Endothelial cell of umbilical vein (primary cell): ENCODE measurements around the gene PLB1. TPM values are rescaled to one million over a fixed set of nuclear protein-coding genes. Genes with fewer than 3 reads are reported as not detected.

Source experiments
- BruUV-seq: library from RNA; stranded (reverse); fragments of 400-500 nt; replicated peaks from 2 replicates; lab custom pipeline; 2021; lab: Mats Ljungman, UMichigan
- CTCF ChIA-PET: fragments of 300-600, 350-600 bp; sonication (Branson Sonifier 250); formaldehyde crosslinking; loops from one replicate; lab custom pipeline; 2021; ENCODE audit warnings: antibody characterized with exemption, inconsistent platforms; lab: Charles Lee
- POLR2A ChIA-PET: fragments of 300-600, 350-600 bp; sonication (Branson Sonifier 250); formaldehyde crosslinking; loops from one replicate; lab custom pipeline; 2021; ENCODE audit warnings: antibody characterized with exemption, inconsistent platforms; lab: Charles Lee
- DNase-seq: peaks from one replicate; pipeline ENCODE4 v3.0.0-alpha.2; 2011; ENCODE audit warnings: low read depth, low spot score
- FAIRE-seq: peaks from 2 replicates; lab custom pipeline; 2011; peaks lifted over from hg19 to GRCh38; lab: Jason Lieb, UNC
- H2AFZ ChIP-seq: 2 replicates; pipeline ENCODE4 v1.6.0; 2012; ENCODE audit warnings: low read depth, low read length, control low read depth, inconsistent platforms
- H3K27ac ChIP-seq: 2 replicates; pipeline ENCODE4 v1.5.1; 2011; ENCODE audit warnings: low read depth, mild to moderate bottlenecking, control low read depth, low read length, moderate library complexity; ENCODE audit not compliant: insufficient read depth
- H3K27me3 ChIP-seq, 2 experiments: 2 replicates each; pipeline versions ENCODE4 v1.6.0 to v1.6.1; 2011; ENCODE audit warnings: low read length in 2 of 2, mixed read lengths in 1 of 2; ENCODE audit not compliant: control insufficient read depth in 2 of 2, insufficient read depth in 2 of 2
- H3K36me3 ChIP-seq, 2 experiments: 2 replicates in 1 of 2; 3 replicates in 1 of 2; pipeline ENCODE4 v1.5.1; 2011; ENCODE audit warnings: low read length in 2 of 2, mild to moderate bottlenecking in 1 of 2, moderate library complexity in 1 of 2; ENCODE audit not compliant: control insufficient read depth in 2 of 2, insufficient read depth in 2 of 2; ENCODE audit errors: extremely low read depth in 1 of 2
- H3K4me1 ChIP-seq: 3 replicates; pipeline ENCODE4 v1.5.1; 2011; ENCODE audit warnings: mild to moderate bottlenecking, low read length; ENCODE audit not compliant: control insufficient read depth, insufficient read depth; ENCODE audit errors: extremely low read depth
- H3K4me2 ChIP-seq: 2 replicates; pipeline ENCODE4 v1.6.1; 2011; ENCODE audit warnings: low read length, control low read depth, mixed read lengths; ENCODE audit not compliant: insufficient read depth
- H3K4me3 ChIP-seq, 3 experiments: fragments of 200-600 bp in 1 of 3; sonication (generic), shearing (Covaris generic) in 1 of 3; replicated peaks in 1 of 3; 2 replicates each; pipeline ENCODE4 v1.5.1; 2011 to 2016; ENCODE audit warnings: control low read depth in 3 of 3, low read length in 3 of 3, mild to moderate bottlenecking in 2 of 3, inconsistent platforms in 1 of 3, low read depth in 1 of 3, moderate library complexity in 1 of 3; ENCODE audit not compliant: insufficient read depth in 1 of 3
- H3K79me2 ChIP-seq: 2 replicates; pipeline ENCODE4 v1.6.0; 2012; ENCODE audit warnings: low read length, inconsistent platforms; ENCODE audit not compliant: control insufficient read depth, insufficient read depth
- H3K9ac ChIP-seq: replicated peaks from 2 replicates; pipeline ENCODE3; 2011; ENCODE audit warnings: low read length, control low read depth; ENCODE audit not compliant: insufficient read depth; ENCODE audit errors: extremely low read depth
- H3K9me1 ChIP-seq: replicated peaks from 3 replicates; pipeline ENCODE4 v1.6.0; 2011; ENCODE audit warnings: mild to moderate bottlenecking, low read length; ENCODE audit not compliant: control insufficient read depth, insufficient read depth; ENCODE audit errors: extremely low read depth
- H3K9me3 ChIP-seq: replicated peaks from 2 replicates; pipeline ENCODE4 v1.5.1; 2012; ENCODE audit warnings: low read length, inconsistent platforms; ENCODE audit not compliant: control insufficient read depth, insufficient read depth
- H4K20me1 ChIP-seq: replicated peaks from 2 replicates; pipeline ENCODE3; 2011; ENCODE audit warnings: mild to moderate bottlenecking, low read length; ENCODE audit not compliant: control insufficient read depth, insufficient read depth; ENCODE audit errors: extremely low read depth
- CTCF ChIP-seq, 2 donors: IDR thresholded peaks; 1 replicate in 1 of 2; 2 replicates in 1 of 2; pipeline ENCODE4 v1.5.1; 2011; ENCODE audit warnings: low read length in 2 of 2, mild to moderate bottlenecking in 2 of 2, moderate library complexity in 2 of 2, control low read depth in 1 of 2, inconsistent platforms in 1 of 2, low read depth in 1 of 2; ENCODE audit not compliant: insufficient read depth in 1 of 2; ENCODE audit errors: extremely low read depth in 1 of 2
- EZH2 ChIP-seq: IDR thresholded peaks from 2 replicates; pipeline ENCODE4 v1.6.1; 2012; ENCODE audit warnings: borderline replicate concordance, low read depth, mild to moderate bottlenecking, moderate library complexity, low read length, inconsistent platforms; ENCODE audit not compliant: severe bottlenecking
- FOS ChIP-seq: IDR thresholded peaks from 2 replicates; pipeline ENCODE4 v1.6.1; 2011; ENCODE audit warnings: mild to moderate bottlenecking, low read length, moderate library complexity, borderline replicate concordance; ENCODE audit not compliant: insufficient read depth
- GATA2 ChIP-seq: IDR thresholded peaks from 2 replicates; pipeline ENCODE4 v1.7.0; 2011; ENCODE audit warnings: low read depth, mild to moderate bottlenecking, moderate library complexity, mixed read lengths, low read length; ENCODE audit not compliant: insufficient read length, insufficient read depth
- JUN ChIP-seq: IDR thresholded peaks from 2 replicates; pipeline ENCODE4 v1.6.1; 2011; ENCODE audit warnings: borderline replicate concordance, low read depth; ENCODE audit not compliant: insufficient read length, insufficient read depth
- MAX ChIP-seq: IDR thresholded peaks from 2 replicates; pipeline ENCODE4 v1.6.1; 2011; ENCODE audit not compliant: insufficient read depth, insufficient read length
- POLR2A ChIP-seq: IDR thresholded peaks from 2 replicates; pipeline ENCODE4 v1.6.1; 2012; ENCODE audit warnings: low read depth, mild to moderate bottlenecking, control low read depth, low read length
- POLR2AphosphoS5 ChIP-seq: IDR thresholded peaks from 2 replicates; pipeline ENCODE4 v1.6.1; 2012; ENCODE audit warnings: low read depth, mild to moderate bottlenecking, control low read depth, low read length, moderate library complexity; ENCODE audit not compliant: insufficient read depth
- dilution Hi-C: fragments of 300-500 bp; cut with MboI; formaldehyde crosslinking; loops from one replicate; pipeline ENCODE4 v1.15.0; 2019; ENCODE audit warnings: low sequenced_read_pairs; ENCODE audit not compliant: extremely low pct_ligation_motif_present
- intact Hi-C: fragments of 100-400 bp; cut with micrococcal nuclease; formaldehyde crosslinking; loops from one replicate; pipeline ENCODE4 v1.10.0; 2022
- polyA plus RNA-seq, 4 experiments: library from polyadenylated mRNA; depleted of rRNA in 3 of 4; stranded (reverse) in 3 of 4; unstranded in 1 of 4; fragments of >200 nt; gene quantifications; 2 replicates each; pipeline versions ENCODE4 v1.2.1 to v1.2.3, GENCODE V29; 2011 to 2012; ENCODE audit warnings: missing spikeins in 1 of 4
- total RNA-seq: library from RNA; stranded (reverse); gene quantifications from 2 replicates; pipeline ENCODE4 v1.2.3, GENCODE V29; 2021

PLB1 gene
- total and polyA plus RNA-seq, 2 donors (not counting 3 experiments of a cell fraction or from before 2014, with no cell fraction given): 0.75 to 0.80 TPM

DNA sequence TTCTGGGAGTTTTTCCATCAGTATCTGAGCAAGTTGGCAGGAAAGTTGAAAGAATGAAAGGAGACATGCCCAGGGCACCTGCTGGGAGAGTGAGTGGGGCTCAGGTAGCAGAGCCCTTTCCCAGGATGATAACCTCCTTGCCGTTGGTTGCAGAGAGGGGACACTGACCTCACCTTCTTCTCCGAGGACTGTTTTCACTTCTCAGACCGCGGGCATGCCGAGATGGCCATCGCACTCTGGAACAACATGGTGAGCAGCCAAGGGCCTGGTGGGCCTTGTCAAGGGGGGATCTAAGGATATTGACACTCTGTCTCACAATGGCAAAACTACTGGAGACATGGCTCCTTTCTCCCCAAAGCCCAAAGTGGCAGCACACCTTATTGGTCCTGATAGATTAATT lies 136.9 kb downstream of the PLB1 start:
- H3K36me3 ChIP-seq: no peaks in the 10 kb centered on the region
- H3K4me1 ChIP-seq: no peaks in the 10 kb centered on the region
- no peak overlapping the region for H3K27ac ChIP-seq
- no peaks in the 10 kb centered on the region for H3K9me1 ChIP-seq
- no peaks in the 10 kb centered on the region for H3K27me3 ChIP-seq
- dilution Hi-C loops: no loop called here
- ChIA-PET POLR2A (no interaction called here), CTCF (no interaction called here)
- no peak overlapping the region for H2AFZ ChIP-seq
- H3K4me2 ChIP-seq: no peak overlapping the region
- intact Hi-C loops: no loop called here
- DNase-seq: no peak
- no peak overlapping the region for H3K4me3 ChIP-seq
- no peak for TF ChIP-seq EZH2
- no peak for TF ChIP-seq FOS
- no peak for TF ChIP-seq POLR2AphosphoS5
- TF ChIP-seq MAX: no peak
- TF ChIP-seq POLR2A: no peak
- no peak for TF ChIP-seq JUN
- no peak for TF ChIP-seq CTCF (IDR thresholded peaks at IDR 0.05; ENCODE audit: extremely low read depth in 1 of 2, insufficient read depth in 1 of 2, low read depth in 1 of 2, low read length in 2 of 2)
- TF ChIP-seq GATA2: no peak
- no peaks in the 10 kb centered on the region for H4K20me1 ChIP-seq
- H3K79me2 ChIP-seq: no peaks in the 10 kb centered on the region
- no peak overlapping the region for H3K9ac ChIP-seq
- BruUV-seq: no TSS peak
- H3K9me3 ChIP-seq: no peaks in the 10 kb centered on the region
- no peak for FAIRE-seq
